GM19043 (cell line): ENCODE results near the gene OR6A2.
"Not testable (repeated sequence)": the region's sequence is repeated elsewhere in the genome, so short reads cannot be mapped to it uniquely, and the experiment has no call there.

Source experiments
- ATAC-seq: cut with Tn5 transposase; IDR thresholded peaks from one replicate; pipeline ENCODE4 v1.9.1; 2021; ENCODE audit warnings: low read depth; ENCODE audit not compliant: unreplicated experiment

OR6A2 gene

GRCh38 chr11:6799402-6799801 is at the start of gene OR6A2:
Gene OR6A2, minus strand, starts transcription at chr11:6799689. Its CDS starts 3,981 bp downstream, at chr11:6795708.
- no peak for ATAC-seq

GRCh38 chr11:6845383-6845782 is 45.9 kb upstream of the OR6A2 start, which contains the start of gene OR10A5:
Gene OR10A5, plus strand, starts transcription at chr11:6845683. Its CDS starts 0 bp downstream, at chr11:6845683.
- ATAC-seq = no peak

- no peak for ATAC-seq
These were observed 44.9 kb upstream of the OR6A2 start for GRCh38 chr11:6844356-6844755.

- no peak for ATAC-seq
These were observed 44.2 kb upstream of the OR6A2 start for GRCh38 chr11:6843670-6844069.

- no peak for ATAC-seq
These were observed 42.2 kb upstream of the OR6A2 start for GRCh38 chr11:6841694-6842093.

- no peak for ATAC-seq
These were observed 34.5 kb upstream of the OR6A2 start for GRCh38 chr11:6834021-6834420.

GRCh38 chr11:6833356-6833755 is 33.9 kb upstream of the OR6A2 start:
- no peak for ATAC-seq

- ATAC-seq = no peak
These were observed 28.6 kb upstream of the OR6A2 start for GRCh38 chr11:6828103-6828502.

- no peak for ATAC-seq
These were observed 25.8 kb upstream of the OR6A2 start for GRCh38 chr11:6825231-6825744.

GRCh38 chr11:6824136-6824823 is 24.8 kb upstream of the OR6A2 start:
- no peak for ATAC-seq

GRCh38 chr11:6818967-6819366 is 19.5 kb upstream of the OR6A2 start:
- ATAC-seq = no peak

- no peak for ATAC-seq
These were observed 18.2 kb upstream of the OR6A2 start for GRCh38 chr11:6817694-6818093.

- ATAC-seq = no peak
These were observed 14.2 kb upstream of the OR6A2 start for GRCh38 chr11:6813656-6814055.

- ATAC-seq = peak; percentile 96
These were observed 13.0 kb upstream of the OR6A2 start for GRCh38 chr11:6812390-6813005.

GRCh38 chr11:6801075-6801474 is 1.6 kb upstream of the OR6A2 start:
- not testable (repeated sequence) for ATAC-seq

GRCh38 chr11:6794639-6795038 is 4.8 kb downstream of the OR6A2 start:
- ATAC-seq = no peak

- no peak for ATAC-seq
These were observed 8.9 kb downstream of the OR6A2 start for GRCh38 chr11:6790546-6790945.

- no peak for ATAC-seq
These were observed 16.8 kb downstream of the OR6A2 start, which contains the start of gene OR2AG1 for GRCh38 chr11:6782720-6783119. Gene OR2AG1, plus strand, starts transcription at chr11:6783020. Its CDS starts 2,018 bp downstream, at chr11:6785038.

GRCh38 chr11:6780829-6781228 is 18.7 kb downstream of the OR6A2 start:
- no peak for ATAC-seq

GRCh38 chr11:6778518-6778917 is 21.0 kb downstream of the OR6A2 start:
- ATAC-seq = no peak

- ATAC-seq = peak; percentile 94
These were observed 27.3 kb downstream of the OR6A2 start, which contains the start of gene OR2AG2 for GRCh38 chr11:6771926-6772893. Gene OR2AG2, minus strand, starts transcription at chr11:6771976. Its CDS starts 3,019 bp downstream, at chr11:6768957.
